HG03520 (cell line): ENCODE data around the gene SLC25A29.
"Not testable (repeated sequence)": the region's sequence is repeated elsewhere in the genome, so short reads cannot be mapped to it uniquely, and the experiment has no call there.

Experiments used
- ATAC-seq: cut with Tn5 transposase; IDR thresholded peaks from one replicate; pipeline ENCODE4 v1.9.1; 2021; ENCODE audit warnings: mild to moderate bottlenecking, moderate library complexity; ENCODE audit not compliant: unreplicated experiment

SLC25A29 gene

DNA sequence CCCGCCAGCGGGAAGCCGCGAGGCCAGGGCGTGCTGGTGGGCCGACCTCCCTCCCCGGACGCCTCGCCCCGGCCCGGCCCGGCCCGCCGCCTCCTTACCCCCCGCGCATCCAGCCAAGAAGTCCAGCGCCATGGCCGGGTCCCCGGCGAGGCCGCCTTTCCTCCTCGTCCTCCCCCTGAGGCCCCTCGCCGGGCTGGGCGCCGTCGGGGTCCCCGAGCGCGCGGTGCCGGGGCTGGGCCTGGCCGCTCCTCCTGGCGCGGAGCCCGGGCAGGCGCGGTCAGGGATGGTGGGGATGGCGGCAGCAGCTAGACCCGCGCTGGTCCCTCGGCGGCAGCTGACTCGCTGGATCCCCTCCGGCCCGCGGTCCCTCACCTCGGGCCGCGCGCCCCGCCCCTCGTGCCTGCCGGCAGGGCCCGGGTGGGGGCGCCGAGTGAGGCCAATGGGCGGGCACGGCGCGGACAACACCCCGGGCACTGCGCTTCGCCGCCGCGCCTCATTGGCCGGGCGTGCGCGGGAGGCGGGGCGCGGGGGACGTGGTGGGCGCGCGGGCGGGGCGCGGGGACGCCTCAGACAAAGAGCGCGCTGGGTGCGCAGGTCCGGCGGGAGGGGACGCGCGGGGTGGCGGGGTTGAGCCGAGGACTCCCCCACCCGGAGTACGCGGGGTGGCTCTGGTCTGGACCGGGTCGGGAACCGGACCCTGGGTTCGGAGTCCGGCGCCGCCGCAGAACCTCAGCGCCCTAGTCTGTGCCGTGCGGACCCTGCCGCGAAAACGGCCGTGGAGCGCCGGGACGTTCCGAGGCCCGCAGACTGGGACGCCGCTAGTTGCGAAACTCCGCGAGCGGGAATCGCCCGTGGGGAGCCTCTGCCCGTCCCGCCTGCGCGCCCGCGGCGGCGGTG lies at the start of gene SLC25A29:
TSS of gene SLC25A29 (minus strand) at position 344 of the 897 bp plus-strand sequence. CDS start at position 132, 212 bp downstream.
- peak; percentile 81 for ATAC-seq

GRCh38 chr14:100350986-100351385 lies 44.7 kb upstream of the SLC25A29 start:
- ATAC-seq, result no peak

DNA sequence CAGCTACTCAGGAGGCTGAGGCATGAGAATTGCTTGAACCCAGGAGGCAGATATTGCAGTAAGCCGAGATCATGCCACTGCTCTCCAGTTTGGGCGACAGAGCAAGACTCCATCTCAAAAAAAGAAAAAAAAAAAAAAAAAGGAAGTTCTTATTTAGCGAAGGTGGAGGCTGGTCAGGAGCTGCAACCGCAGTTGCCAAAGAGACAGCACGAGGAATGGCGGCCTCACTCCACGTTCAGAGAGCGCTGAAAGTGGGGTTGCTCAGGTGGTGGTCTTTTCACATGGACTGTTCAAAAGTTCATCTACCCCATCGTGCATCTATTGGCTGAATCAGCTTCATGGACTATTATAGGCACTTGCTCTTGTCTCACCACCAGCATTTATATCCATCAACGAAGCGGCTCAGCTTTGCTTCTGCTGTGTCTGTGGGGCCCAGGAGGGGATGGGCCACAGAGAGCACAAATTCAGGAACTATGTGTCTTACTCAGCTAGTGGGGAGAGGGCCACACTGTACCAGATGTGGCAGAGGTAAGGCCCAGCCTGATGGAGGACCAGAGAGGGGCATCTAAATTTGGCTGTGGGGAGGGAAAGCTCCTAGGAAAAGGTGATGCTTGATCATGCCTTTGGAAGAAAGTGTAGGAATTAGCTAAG lies 44.2 kb upstream of the SLC25A29 start:
- no peak for ATAC-seq

GRCh38 chr14:100348784-100349685 lies 42.8 kb upstream of the SLC25A29 start:
- ATAC-seq, result no peak

DNA sequence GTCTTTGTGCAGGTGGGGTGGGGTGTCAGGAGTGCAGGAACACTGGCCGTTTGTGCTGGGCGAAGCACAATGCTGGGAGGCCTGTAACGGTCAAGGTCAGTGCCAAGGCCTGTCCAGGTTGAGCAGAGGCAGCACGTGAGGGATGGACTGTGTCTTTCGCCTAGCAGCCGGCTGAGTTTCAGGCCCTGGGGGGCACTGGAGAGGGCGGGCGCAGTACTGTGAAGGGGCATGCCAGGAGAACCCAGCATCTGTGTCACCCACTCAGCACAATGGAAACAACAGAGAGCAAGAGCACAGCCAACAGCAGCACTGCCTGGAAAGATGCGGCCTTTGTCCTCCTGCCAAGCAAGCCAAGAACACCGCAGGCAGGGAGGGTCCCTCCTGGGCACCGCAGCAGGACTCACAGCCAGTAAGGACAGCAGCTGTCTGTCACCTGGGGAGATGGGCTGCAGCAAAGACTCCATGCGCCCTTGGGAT lies 42.0 kb upstream of the SLC25A29 start:
- no peak for ATAC-seq

- no peak for ATAC-seq
Measured at GRCh38 chr14:100346306-100347091, 40.3 kb upstream of the SLC25A29 start.

DNA sequence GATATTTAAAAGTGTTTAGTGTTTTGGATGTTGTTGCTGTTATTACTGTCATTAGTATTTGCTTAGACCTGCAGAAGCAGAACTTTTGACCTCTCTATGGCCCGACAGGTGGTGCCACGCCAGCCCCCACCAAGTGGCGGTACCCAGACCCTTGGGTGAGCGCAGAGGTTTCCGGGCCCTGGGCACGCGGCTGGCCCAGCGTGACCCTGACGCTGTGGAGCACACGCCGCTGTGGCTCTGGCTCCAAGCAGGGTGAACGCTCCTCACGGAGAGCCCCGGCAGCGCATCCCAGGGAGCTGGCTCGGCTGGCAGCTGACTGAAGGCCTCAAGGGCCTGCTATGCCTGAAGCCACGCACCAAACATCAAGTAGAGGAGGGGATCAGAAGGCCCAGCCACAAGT lies 39.5 kb upstream of the SLC25A29 start:
- ATAC-seq, result no peak

DNA sequence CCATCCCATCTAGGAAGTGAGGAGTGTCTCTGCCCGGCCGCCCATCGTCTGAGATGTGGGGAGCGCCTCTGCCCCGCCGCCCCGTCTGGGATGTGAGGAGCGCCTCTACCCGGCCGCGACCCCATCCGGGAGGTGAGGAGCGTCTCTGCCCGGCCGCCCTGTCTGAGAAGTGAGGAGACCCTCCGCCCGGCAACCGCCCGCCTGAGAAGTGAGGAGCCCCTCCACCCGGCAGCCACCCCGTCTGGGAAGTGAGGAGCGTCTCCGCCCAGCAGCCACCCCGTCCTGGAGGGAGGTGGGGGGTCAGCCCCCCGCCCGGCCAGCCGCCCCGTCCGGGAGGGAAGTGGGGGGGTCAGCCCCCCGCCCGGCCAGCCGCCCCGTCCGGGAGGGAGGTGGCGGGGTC lies 38.4 kb upstream of the SLC25A29 start:
- ATAC-seq, result not testable (repeated sequence)

GRCh38 chr14:100342826-100343225 lies 36.6 kb upstream of the SLC25A29 start:
- not testable (repeated sequence) for ATAC-seq

DNA sequence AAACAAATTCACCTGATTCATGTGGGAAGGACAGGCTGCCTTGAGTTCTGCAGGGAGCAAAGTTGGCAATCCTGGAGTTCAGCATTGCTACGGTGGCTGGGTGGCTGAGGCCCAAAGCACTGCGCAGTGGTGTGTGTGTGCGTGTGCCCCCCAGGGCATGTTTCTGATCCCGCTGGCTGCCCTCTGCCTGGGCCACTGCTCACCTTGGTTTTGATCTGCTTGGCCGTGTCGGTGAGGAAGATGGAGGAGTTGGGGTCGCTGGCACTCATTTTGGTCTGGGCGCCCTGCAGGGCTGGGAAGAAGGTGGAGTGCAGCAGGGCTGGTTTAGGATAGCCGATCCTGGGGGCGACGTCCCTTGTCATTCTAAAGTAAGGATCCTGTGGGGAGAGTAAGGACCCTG lies 36.0 kb upstream of the SLC25A29 start:
- no peak for ATAC-seq

DNA sequence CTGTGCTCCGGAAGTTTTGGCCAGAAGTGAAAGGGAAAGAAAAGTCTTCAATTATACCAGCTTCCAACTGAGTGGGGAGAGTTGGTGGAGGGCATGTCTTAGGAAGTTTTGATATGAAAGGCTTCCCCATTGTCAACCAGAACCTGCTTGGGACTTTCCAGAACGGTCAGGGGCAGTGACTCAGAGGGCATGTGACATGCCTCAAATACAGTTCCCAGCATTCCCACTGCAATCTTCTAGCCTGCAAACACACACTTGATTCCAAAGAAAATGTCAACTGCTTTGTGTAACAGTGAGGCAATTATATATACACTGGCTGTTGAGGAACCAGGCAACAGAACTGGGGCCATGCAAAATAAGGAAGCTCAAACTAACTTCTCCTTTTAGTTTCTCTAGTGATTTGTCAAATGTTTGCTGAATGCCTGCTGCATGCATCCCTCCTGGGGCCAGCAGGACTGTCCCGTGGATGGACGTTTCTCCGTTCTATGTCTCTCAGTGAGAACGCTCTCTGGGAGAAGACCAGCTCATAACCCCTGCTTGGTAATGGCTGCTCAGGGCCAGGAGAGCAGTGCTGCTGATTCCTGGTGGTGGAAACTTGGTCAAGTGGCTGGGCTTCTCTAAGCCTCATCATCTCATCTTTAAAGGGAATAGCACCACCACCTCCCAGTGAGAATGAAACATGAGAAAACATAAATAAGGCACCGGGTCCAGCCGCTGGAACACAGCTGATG lies 35.2 kb upstream of the SLC25A29 start:
- no peak for ATAC-seq

DNA sequence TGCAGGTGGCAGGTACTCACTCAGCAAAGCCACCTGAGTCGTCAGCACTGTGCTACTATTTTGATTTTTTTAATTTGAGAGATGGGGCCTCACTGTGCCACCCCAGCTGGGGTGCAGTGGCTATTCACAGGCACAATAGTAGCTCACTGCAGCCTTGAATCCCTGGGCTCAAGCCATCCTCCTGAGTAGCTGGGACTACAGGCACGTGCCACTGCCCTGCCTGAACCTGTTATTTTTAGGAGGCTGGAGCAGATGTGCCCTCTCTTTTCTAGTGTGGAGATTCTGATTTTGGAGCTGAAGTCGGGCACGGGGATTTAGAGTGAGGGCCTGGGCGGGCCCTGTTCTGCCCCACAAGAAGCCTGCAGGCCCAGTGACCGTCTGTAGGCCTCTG lies 34.2 kb upstream of the SLC25A29 start:
- no peak for ATAC-seq

GRCh38 chr14:100339766-100340422 lies 33.6 kb upstream of the SLC25A29 start:
- no peak for ATAC-seq

DNA sequence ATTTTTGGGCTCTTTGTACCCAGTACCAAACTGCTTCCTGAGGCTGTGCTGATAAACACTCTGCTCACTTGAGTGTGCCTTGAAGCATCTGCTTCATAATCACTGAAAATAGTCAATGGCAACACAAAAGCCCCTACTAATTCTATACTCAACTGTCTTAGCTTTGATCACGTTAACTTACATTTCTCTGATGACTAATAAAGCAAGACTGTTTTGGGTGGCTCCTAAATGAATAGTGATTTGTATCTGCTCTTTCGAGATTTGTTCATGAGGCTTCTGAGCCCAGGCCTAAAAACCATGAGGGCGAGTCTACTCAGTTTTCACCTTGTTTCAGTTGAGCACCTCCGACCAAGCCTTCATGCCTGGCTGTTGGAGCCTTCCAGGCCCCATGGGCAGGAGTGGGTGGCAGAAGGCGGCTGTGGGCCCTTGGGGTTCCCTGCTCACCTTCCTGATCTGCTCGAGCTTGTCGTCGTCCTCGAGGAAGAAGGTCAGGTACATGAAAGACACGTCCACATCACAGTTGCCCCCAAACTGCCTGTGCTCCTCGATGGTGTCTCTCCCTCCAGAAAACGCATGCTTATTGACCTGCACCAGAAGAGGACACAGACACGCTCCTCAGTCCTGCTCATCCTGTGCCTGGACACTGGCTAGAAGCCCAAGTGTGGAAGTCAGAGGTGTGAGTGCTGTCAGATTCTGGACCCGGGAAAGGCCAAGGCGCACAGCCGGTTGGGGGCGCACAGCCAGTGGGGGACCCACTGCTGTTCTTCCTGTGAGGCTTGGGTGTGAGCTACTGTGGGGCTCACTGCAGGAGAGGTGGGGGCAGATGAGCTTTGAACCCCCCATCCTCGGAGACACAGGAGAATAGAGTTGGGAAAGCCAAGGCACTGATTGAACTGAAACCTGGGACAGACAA lies 30.6 kb upstream of the SLC25A29 start:
- peak; percentile 27 for ATAC-seq

DNA sequence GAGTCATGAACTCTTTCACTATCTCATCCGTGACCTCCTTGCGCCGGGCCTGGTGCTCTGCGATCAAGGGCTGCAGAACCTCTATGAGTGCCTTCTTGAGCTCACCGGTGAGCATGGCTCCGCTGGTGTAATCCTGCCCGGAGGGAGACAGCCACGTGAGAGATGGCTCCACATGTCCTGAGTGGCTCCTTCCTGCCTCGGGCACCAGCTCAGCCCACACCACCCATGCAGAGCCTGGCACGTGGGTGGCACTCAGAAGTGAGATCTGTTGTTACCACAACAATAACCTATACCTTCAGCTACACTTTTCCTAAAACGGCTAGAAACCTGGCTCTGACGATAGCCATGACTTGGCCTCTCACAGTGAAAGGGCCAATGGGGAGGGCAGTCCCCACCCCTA lies 28.7 kb upstream of the SLC25A29 start:
- ATAC-seq, result no peak

- no peak for ATAC-seq
Measured at GRCh38 chr14:100333827-100334226, 27.6 kb upstream of the SLC25A29 start.

GRCh38 chr14:100333311-100333710 lies 27.1 kb upstream of the SLC25A29 start:
- no peak for ATAC-seq

DNA sequence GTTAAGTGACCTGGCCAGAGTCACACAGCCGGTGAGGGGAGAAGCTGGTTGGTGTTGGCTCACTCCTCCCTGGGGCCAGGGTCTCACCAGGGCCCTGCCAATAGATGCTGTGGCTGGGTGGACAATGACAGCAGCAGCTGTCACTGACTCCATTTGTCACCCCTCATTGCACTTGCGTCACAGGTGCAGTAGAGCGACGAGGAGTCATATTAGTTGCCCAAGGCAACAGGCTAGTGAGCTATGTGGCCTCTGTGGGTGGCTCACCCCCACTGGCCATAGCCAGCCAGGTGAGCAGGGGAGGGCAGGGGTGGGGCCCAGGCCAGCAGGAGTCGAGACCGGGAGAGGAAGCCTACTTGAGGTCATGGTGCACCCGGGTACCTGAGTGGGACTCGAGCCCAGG lies 26.6 kb upstream of the SLC25A29 start:
- peak; percentile 71 for ATAC-seq
